Measurements from ENCODE around the gene RNF150. TPM values are rescaled to one million over a fixed set of nuclear protein-coding genes. Genes with fewer than 3 reads are reported as not detected.

Gene RNF150
- total RNA-seq, 1 donor from 2014 or later = 0.05 TPM

GRCh38 chr4:141003193-141003592, 130.1 kb downstream of the RNF150 start:
- no peaks in the 10 kb centered on the region for H3K27me3 Mint-ChIP-seq (ENCODE audit: low read depth)
- no peaks in the 10 kb centered on the region for H3K9me3 Mint-ChIP-seq
- no peak overlapping the region for H3K4me3 Mint-ChIP-seq (ENCODE audit: low read depth)
- H3K27ac Mint-ChIP-seq = no peak overlapping the region
- intact Hi-C loops (cut with micrococcal nuclease) = no loop called here
- no peaks in the 10 kb centered on the region for H3K36me3 Mint-ChIP-seq (ENCODE audit: low read depth)
- DNase-seq (ENCODE audit: low spot score) = no peak
- no peaks in the 10 kb centered on the region for H3K4me1 Mint-ChIP-seq (ENCODE audit: low read depth)

- intact Hi-C loops (cut with micrococcal nuclease) = no loop called here
- no peak for DNase-seq (ENCODE audit: low spot score)
- Mint-ChIP-seq H3K36me3 (ENCODE audit: low read depth) (no peaks in the 10 kb centered on the region), H3K4me1 (ENCODE audit: low read depth) (no peaks in the 10 kb centered on the region), H3K27me3 (ENCODE audit: low read depth) (no peaks in the 10 kb centered on the region), H3K27ac (no peak overlapping the region), H3K4me3 (ENCODE audit: low read depth) (no peak overlapping the region), H3K9me3 (no peaks in the 10 kb centered on the region)
Observed at GRCh38 chr4:141002323-141002805, 130.9 kb downstream of the RNF150 start.

GRCh38 chr4:140996766-140997165, 136.5 kb downstream of the RNF150 start:
- H3K36me3 Mint-ChIP-seq (ENCODE audit: low read depth) = no peaks in the 10 kb centered on the region
- intact Hi-C loops (cut with micrococcal nuclease) = no loop called here

GRCh38 chr4:140995058-140995457, 138.2 kb downstream of the RNF150 start:
- Mint-ChIP-seq H3K9me3 (no peaks in the 10 kb centered on the region), H3K4me3 (ENCODE audit: low read depth) (no peak overlapping the region), H3K36me3 (ENCODE audit: low read depth) (no peaks in the 10 kb centered on the region), H3K27ac (no peak overlapping the region), H3K27me3 (ENCODE audit: low read depth) (no peaks in the 10 kb centered on the region), H3K4me1 (ENCODE audit: low read depth) (no peaks in the 10 kb centered on the region)
- DNase-seq (ENCODE audit: low spot score) = no peak
- intact Hi-C loops (cut with micrococcal nuclease) = no loop called here

More at GRCh38 chr4:140996766-140997165, 136.5 kb downstream of the RNF150 start:
- no peaks in the 10 kb centered on the region for H3K9me3 Mint-ChIP-seq
- H3K27me3 Mint-ChIP-seq (ENCODE audit: low read depth) = no peaks in the 10 kb centered on the region
- no peak overlapping the region for H3K27ac Mint-ChIP-seq
- H3K4me1 Mint-ChIP-seq (ENCODE audit: low read depth) = no peaks in the 10 kb centered on the region
- H3K4me3 Mint-ChIP-seq (ENCODE audit: low read depth) = no peak overlapping the region
- no peak for DNase-seq (ENCODE audit: low spot score)

GRCh38 chr4:140994015-140994414, 139.3 kb downstream of the RNF150 start:
- Mint-ChIP-seq H3K36me3 (ENCODE audit: low read depth) (no peaks in the 10 kb centered on the region), H3K9me3 (no peaks in the 10 kb centered on the region), H3K27ac (no peak overlapping the region), H3K4me3 (ENCODE audit: low read depth) (no peak overlapping the region), H3K27me3 (ENCODE audit: low read depth) (no peaks in the 10 kb centered on the region), H3K4me1 (ENCODE audit: low read depth) (no peaks in the 10 kb centered on the region)
- intact Hi-C loops (cut with micrococcal nuclease) = no loop called here
- no peak for DNase-seq (ENCODE audit: low spot score)

GRCh38 chr4:140993370-140993769, 139.9 kb downstream of the RNF150 start:
- no peaks in the 10 kb centered on the region for H3K36me3 Mint-ChIP-seq (ENCODE audit: low read depth)
- no peaks in the 10 kb centered on the region for H3K4me1 Mint-ChIP-seq (ENCODE audit: low read depth)
- no peak overlapping the region for H3K4me3 Mint-ChIP-seq (ENCODE audit: low read depth)
- H3K27ac Mint-ChIP-seq = no peak overlapping the region
- H3K27me3 Mint-ChIP-seq (ENCODE audit: low read depth) = no peaks in the 10 kb centered on the region
- intact Hi-C loops (cut with micrococcal nuclease) = no loop called here
- no peak for DNase-seq (ENCODE audit: low spot score)
- no peaks in the 10 kb centered on the region for H3K9me3 Mint-ChIP-seq

GRCh38 chr4:140989944-140990343, 143.3 kb downstream of the RNF150 start:
- Mint-ChIP-seq H3K9me3 (no peaks in the 10 kb centered on the region), H3K4me1 (ENCODE audit: low read depth) (no peaks in the 10 kb centered on the region), H3K36me3 (ENCODE audit: low read depth) (no peaks in the 10 kb centered on the region), H3K27me3 (ENCODE audit: low read depth) (no peaks in the 10 kb centered on the region), H3K4me3 (ENCODE audit: low read depth) (no peak overlapping the region), H3K27ac (no peak overlapping the region)
- intact Hi-C loops (cut with micrococcal nuclease) = no loop called here
- no peak for DNase-seq (ENCODE audit: low spot score)

GRCh38 chr4:140986045-140986444, 147.2 kb downstream of the RNF150 start:
- no peak overlapping the region for H3K4me3 Mint-ChIP-seq (ENCODE audit: low read depth)
- no peaks in the 10 kb centered on the region for H3K9me3 Mint-ChIP-seq
- no peak overlapping the region for H3K27ac Mint-ChIP-seq
- intact Hi-C loops (cut with micrococcal nuclease) = no loop called here
- no peak for DNase-seq (ENCODE audit: low spot score)
- H3K36me3 Mint-ChIP-seq (ENCODE audit: low read depth) = no peaks in the 10 kb centered on the region
- no peaks in the 10 kb centered on the region for H3K27me3 Mint-ChIP-seq (ENCODE audit: low read depth)
- no peaks in the 10 kb centered on the region for H3K4me1 Mint-ChIP-seq (ENCODE audit: low read depth)

- Mint-ChIP-seq H3K4me3 (ENCODE audit: low read depth) (no peak overlapping the region), H3K27ac (no peak overlapping the region), H3K9me3 (no peaks in the 10 kb centered on the region), H3K4me1 (ENCODE audit: low read depth) (no peaks in the 10 kb centered on the region), H3K27me3 (ENCODE audit: low read depth) (no peaks in the 10 kb centered on the region), H3K36me3 (ENCODE audit: low read depth) (no peaks in the 10 kb centered on the region)
- DNase-seq (ENCODE audit: low spot score) = no peak
- intact Hi-C loops (cut with micrococcal nuclease) = no loop called here
Observed at GRCh38 chr4:140982613-140983340, 150.5 kb downstream of the RNF150 start.

GRCh38 chr4:140980426-140981200, 152.7 kb downstream of the RNF150 start:
- no peaks in the 10 kb centered on the region for H3K36me3 Mint-ChIP-seq (ENCODE audit: low read depth)
- H3K4me1 Mint-ChIP-seq (ENCODE audit: low read depth) = no peaks in the 10 kb centered on the region
- intact Hi-C loops (cut with micrococcal nuclease) = no loop called here
- no peak overlapping the region for H3K27ac Mint-ChIP-seq
- H3K9me3 Mint-ChIP-seq = no peaks in the 10 kb centered on the region
- no peaks in the 10 kb centered on the region for H3K27me3 Mint-ChIP-seq (ENCODE audit: low read depth)
- no peak overlapping the region for H3K4me3 Mint-ChIP-seq (ENCODE audit: low read depth)
- no peak for DNase-seq (ENCODE audit: low spot score)

GRCh38 chr4:140976768-140977167, 156.5 kb downstream of the RNF150 start:
- no peak for DNase-seq (ENCODE audit: low spot score)
- Mint-ChIP-seq H3K27me3 (ENCODE audit: low read depth) (no peaks in the 10 kb centered on the region), H3K9me3 (no peaks in the 10 kb centered on the region), H3K36me3 (ENCODE audit: low read depth) (no peaks in the 10 kb centered on the region), H3K4me3 (ENCODE audit: low read depth) (no peak overlapping the region), H3K4me1 (ENCODE audit: low read depth) (no peaks in the 10 kb centered on the region), H3K27ac (no peak overlapping the region)
- intact Hi-C loops (cut with micrococcal nuclease) = no loop called here

- no peak overlapping the region for H3K27ac Mint-ChIP-seq
- intact Hi-C loops (cut with micrococcal nuclease) = no loop called here
- H3K27me3 Mint-ChIP-seq (ENCODE audit: low read depth) = no peaks in the 10 kb centered on the region
- no peak overlapping the region for H3K4me3 Mint-ChIP-seq (ENCODE audit: low read depth)
- DNase-seq (ENCODE audit: low spot score) = no peak
- no peaks in the 10 kb centered on the region for H3K36me3 Mint-ChIP-seq (ENCODE audit: low read depth)
- H3K9me3 Mint-ChIP-seq = no peaks in the 10 kb centered on the region
- H3K4me1 Mint-ChIP-seq (ENCODE audit: low read depth) = no peaks in the 10 kb centered on the region
Observed at GRCh38 chr4:140971077-140971792, 162.0 kb downstream of the RNF150 start.

- Mint-ChIP-seq H3K4me1 (ENCODE audit: low read depth) (no peaks in the 10 kb centered on the region), H3K4me3 (ENCODE audit: low read depth) (no peak overlapping the region), H3K9me3 (no peaks in the 10 kb centered on the region), H3K36me3 (ENCODE audit: low read depth) (no peaks in the 10 kb centered on the region), H3K27ac (no peak overlapping the region), H3K27me3 (ENCODE audit: low read depth) (no peaks in the 10 kb centered on the region)
- DNase-seq (ENCODE audit: low spot score) = no peak
- intact Hi-C loops (cut with micrococcal nuclease) = no loop called here
Observed at GRCh38 chr4:140969296-140969695, 164.0 kb downstream of the RNF150 start.
